GM10248 (cell line): ENCODE measurements around the gene TRA2A.
A peak's percentile ranks its signal among the peaks of the same experiment; 100 is the strongest.

ENCODE experiments used
- CTCF ChIA-PET: fragments of 300-600 bp; sonication (Branson Sonifier 250); formaldehyde crosslinking; extraction: SDS; loops from one replicate; lab custom pipeline; 2021; ENCODE audit warnings: antibody characterized with exemption; lab: Yijun Ruan, JAX
- POLR2A ChIA-PET: fragments of 350-650 bp; sonication (Branson Sonifier 250); formaldehyde crosslinking; extraction: SDS; loops from one replicate; lab custom pipeline; 2020; ENCODE audit warnings: antibody characterized with exemption; lab: Yijun Ruan, JAX
- DNase-seq: peaks from one replicate; pipeline ENCODE4 v3.0.0; 2012; ENCODE audit errors: extremely low spot score
- TF ChIP-seq, protein P1 (sequence below): IDR thresholded peaks from 2 replicates; pipeline ENCODE4 v1.5.1; 2012; ENCODE audit warnings: mild to moderate bottlenecking, low read depth; ENCODE audit errors: extremely low read depth, missing control alignments, control extremely low read depth

Gene TRA2A

GRCh38 chr7:23544913-23545354 lies 13.2 kb upstream of the TRA2A start:
- CTCF ChIA-PET: interaction anchor here (0.6 to 9.6 kb wide), 22 partner anchors 8 to 282 kb away, joined by 3 to 110 read pairs (median 3); partner anchors contain the start of genes STK31 and TRA2A
- TF ChIP-seq, protein P1, sequence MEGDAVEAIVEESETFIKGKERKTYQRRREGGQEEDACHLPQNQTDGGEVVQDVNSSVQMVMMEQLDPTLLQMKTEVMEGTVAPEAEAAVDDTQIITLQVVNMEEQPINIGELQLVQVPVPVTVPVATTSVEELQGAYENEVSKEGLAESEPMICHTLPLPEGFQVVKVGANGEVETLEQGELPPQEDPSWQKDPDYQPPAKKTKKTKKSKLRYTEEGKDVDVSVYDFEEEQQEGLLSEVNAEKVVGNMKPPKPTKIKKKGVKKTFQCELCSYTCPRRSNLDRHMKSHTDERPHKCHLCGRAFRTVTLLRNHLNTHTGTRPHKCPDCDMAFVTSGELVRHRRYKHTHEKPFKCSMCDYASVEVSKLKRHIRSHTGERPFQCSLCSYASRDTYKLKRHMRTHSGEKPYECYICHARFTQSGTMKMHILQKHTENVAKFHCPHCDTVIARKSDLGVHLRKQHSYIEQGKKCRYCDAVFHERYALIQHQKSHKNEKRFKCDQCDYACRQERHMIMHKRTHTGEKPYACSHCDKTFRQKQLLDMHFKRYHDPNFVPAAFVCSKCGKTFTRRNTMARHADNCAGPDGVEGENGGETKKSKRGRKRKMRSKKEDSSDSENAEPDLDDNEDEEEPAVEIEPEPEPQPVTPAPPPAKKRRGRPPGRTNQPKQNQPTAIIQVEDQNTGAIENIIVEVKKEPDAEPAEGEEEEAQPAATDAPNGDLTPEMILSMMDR: peak; percentile 84
- peak; percentile 39 for DNase-seq
- POLR2A ChIA-PET: interaction anchor here (0.6 kb wide), 2 partner anchors 22 to 142 kb away, joined by 3 read pairs; no protein-coding TSS in a partner anchor

DNA sequence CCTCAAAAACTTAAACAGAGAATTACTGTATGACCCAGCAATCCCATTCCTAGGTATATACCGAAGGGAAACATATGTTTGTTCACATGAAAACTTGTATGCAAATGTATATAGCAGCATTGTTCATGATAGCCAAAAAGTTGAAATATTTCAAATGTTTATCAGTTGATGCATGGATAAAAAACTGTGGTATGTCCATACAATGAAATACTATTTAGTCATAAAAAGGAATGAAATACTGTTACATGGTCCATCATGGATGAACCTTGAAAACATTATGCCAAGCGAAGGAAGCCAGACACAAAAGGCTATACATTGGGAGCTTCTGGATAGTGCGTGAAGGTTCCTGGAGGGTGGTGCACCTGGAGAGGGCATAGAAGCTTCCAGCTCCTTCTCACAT lies 11.0 kb upstream of the TRA2A start:
- no peak for DNase-seq
- ChIA-PET POLR2A (no interaction called here), CTCF (interaction anchor here (1.0 to 9.6 kb wide), 8 partner anchors 9 to 280 kb away, joined by 3 to 110 read pairs (median 4); partner anchors contain the start of gene STK31)
- TF ChIP-seq, protein P1: no peak

DNA sequence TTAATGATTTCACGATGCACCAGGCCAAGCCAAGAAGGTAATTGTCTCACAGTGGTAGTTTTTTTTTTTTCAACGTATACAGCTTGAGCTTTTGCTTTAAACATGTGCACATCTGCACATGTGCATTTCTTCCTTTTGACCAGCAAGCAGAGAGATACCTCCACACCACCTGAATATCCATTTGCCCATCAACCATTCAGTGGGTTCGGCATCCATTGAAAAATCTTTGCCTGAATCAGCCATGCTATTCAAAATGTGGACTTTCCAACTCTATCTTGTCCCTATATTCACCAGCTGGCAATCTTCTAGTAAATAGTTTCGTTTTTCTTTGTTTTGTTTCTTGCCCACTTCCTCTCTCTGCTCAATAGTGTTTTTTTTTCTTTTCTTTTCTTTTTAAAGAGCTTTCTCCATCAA lies 7.7 kb upstream of the TRA2A start:
- CTCF ChIA-PET: interaction anchor here (0.7 to 5.2 kb wide), 13 partner anchors 10 to 274 kb away, joined by 3 to 33 read pairs (median 4); no protein-coding TSS in a partner anchor
- DNase-seq: peak; percentile 26
- TF ChIP-seq, protein P1: no peak
- POLR2A ChIA-PET: interaction anchor here (0.6 kb wide), 1 partner anchor 1524 kb away, joined by 3 read pairs; no protein-coding TSS in a partner anchor

- ChIA-PET POLR2A (no interaction called here), CTCF (interaction anchor here (1.9 to 5.2 kb wide), 3 partner anchors 9 to 265 kb away, joined by 6 to 33 read pairs (median 6); no protein-coding TSS in a partner anchor)
- no peak for DNase-seq
- TF ChIP-seq, protein P1: no peak
Observed at GRCh38 chr7:23538301-23538700, 6.5 kb upstream of the TRA2A start.

- ChIA-PET POLR2A (no interaction called here), CTCF (interaction anchor here (2.2 to 2.7 kb wide), 2 partner anchors 10 to 13 kb away, joined by 6 to 7 read pairs; no protein-coding TSS in a partner anchor)
- TF ChIP-seq, protein P1: no peak
- DNase-seq: no peak
Observed at GRCh38 chr7:23533238-23533604, 1.4 kb upstream of the TRA2A start.

GRCh38 chr7:23532490-23533237 lies 883 bp upstream of the TRA2A start:
- TF ChIP-seq, protein P1: no peak
- ChIA-PET CTCF (interaction anchor here (2.2 to 2.7 kb wide), 2 partner anchors 10 to 14 kb away, joined by 6 to 7 read pairs; no protein-coding TSS in a partner anchor), POLR2A (no interaction called here)
- DNase-seq: no peak
